LNCaP clone FGC (cell line): ENCODE results near the gene MED22.

Source experiments
- DNase-seq: peaks from one replicate; pipeline ENCODE4 v3.0.0-alpha.2; 2011; ENCODE audit warnings: low read depth
- H3K4me3 ChIP-seq: 2 replicates; pipeline ENCODE4 v1.5.1; 2011; ENCODE audit warnings: mild to moderate bottlenecking, low read depth, low read length, control low read depth
- TF ChIP-seq, protein P1 (sequence below): IDR thresholded peaks from 2 replicates; pipeline ENCODE4 v1.5.1; 2012; ENCODE audit warnings: mild to moderate bottlenecking; ENCODE audit not compliant: control insufficient read depth, insufficient read depth; ENCODE audit errors: extremely low read depth

The MED22 gene

DNA sequence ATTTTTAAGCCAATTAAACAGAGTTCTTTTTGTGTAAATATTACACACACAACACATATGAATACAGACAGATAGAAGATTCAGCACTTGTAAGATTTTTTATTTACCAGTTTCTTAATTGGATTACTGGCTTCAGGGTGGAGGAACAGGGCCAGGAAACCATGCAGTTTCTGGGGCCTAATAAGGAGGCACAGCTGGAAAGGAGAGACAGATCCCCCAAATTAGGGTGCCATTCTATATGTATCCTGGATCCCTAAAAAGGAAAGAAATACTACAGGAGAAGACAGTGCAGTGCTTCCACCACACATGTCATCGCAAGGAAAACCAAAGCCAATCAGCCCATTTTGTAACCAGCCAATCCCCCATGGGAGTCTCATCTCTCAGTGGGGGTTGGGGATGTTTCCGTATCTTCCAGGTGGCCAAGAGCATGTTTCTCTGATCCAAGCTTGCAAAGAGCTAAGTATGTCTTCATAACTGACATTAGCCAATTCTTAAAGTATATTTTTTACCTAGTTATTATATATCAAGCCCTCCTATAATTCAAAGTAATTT, 57.1 kb downstream of the MED22 start:
- no peak overlapping the region for H3K4me3 ChIP-seq
- TF ChIP-seq, protein P1, sequence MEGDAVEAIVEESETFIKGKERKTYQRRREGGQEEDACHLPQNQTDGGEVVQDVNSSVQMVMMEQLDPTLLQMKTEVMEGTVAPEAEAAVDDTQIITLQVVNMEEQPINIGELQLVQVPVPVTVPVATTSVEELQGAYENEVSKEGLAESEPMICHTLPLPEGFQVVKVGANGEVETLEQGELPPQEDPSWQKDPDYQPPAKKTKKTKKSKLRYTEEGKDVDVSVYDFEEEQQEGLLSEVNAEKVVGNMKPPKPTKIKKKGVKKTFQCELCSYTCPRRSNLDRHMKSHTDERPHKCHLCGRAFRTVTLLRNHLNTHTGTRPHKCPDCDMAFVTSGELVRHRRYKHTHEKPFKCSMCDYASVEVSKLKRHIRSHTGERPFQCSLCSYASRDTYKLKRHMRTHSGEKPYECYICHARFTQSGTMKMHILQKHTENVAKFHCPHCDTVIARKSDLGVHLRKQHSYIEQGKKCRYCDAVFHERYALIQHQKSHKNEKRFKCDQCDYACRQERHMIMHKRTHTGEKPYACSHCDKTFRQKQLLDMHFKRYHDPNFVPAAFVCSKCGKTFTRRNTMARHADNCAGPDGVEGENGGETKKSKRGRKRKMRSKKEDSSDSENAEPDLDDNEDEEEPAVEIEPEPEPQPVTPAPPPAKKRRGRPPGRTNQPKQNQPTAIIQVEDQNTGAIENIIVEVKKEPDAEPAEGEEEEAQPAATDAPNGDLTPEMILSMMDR: no peak

More for the DNA sequence above, 57.1 kb downstream of the MED22 start:
- DNase-seq: no peak
